Cortex of kidney (tissue), 1 donor: ENCODE data around the gene SLC14A1.

Experiments used
- DNase-seq: peaks from one replicate; lab custom pipeline; 2025; lab: John Stamatoyannopoulos, UW

The SLC14A1 gene

GRCh38 chr18:45723567-45724355 lies at the start of gene SLC14A1:
SLC14A1 (plus strand) TSS chr18:45724181; CDS start chr18:45730321, 6,140 bp downstream.
- no peak for DNase-seq

GRCh38 chr18:45677276-45677807 lies 46.6 kb upstream of the SLC14A1 start:
- no peak for DNase-seq

GRCh38 chr18:45678441-45678840 lies 45.5 kb upstream of the SLC14A1 start:
- DNase-seq: no peak

- DNase-seq: no peak
These were observed 45.1 kb upstream of the SLC14A1 start for GRCh38 chr18:45678850-45679249.

GRCh38 chr18:45680066-45680690 lies 43.8 kb upstream of the SLC14A1 start:
- no peak for DNase-seq

- no peak for DNase-seq
These were observed 41.8 kb upstream of the SLC14A1 start for GRCh38 chr18:45682181-45682580.

- DNase-seq: no peak
These were observed 39.5 kb upstream of the SLC14A1 start for GRCh38 chr18:45684341-45685115.

GRCh38 chr18:45686891-45687611 lies 36.9 kb upstream of the SLC14A1 start:
- no peak for DNase-seq

GRCh38 chr18:45687621-45688020 lies 36.4 kb upstream of the SLC14A1 start:
- no peak for DNase-seq

GRCh38 chr18:45688113-45688512 lies 35.9 kb upstream of the SLC14A1 start:
- no peak for DNase-seq

- no peak for DNase-seq
These were observed 35.1 kb upstream of the SLC14A1 start for GRCh38 chr18:45688833-45689232.

- DNase-seq: no peak
These were observed 34.6 kb upstream of the SLC14A1 start for GRCh38 chr18:45689396-45689795.

- no peak for DNase-seq
These were observed 32.8 kb upstream of the SLC14A1 start for GRCh38 chr18:45690975-45691815.

- no peak for DNase-seq
These were observed 32.2 kb upstream of the SLC14A1 start for GRCh38 chr18:45691816-45692179.

GRCh38 chr18:45702708-45703265 lies 21.2 kb upstream of the SLC14A1 start:
- DNase-seq: no peak

- no peak for DNase-seq
These were observed 15.2 kb upstream of the SLC14A1 start for GRCh38 chr18:45708831-45709230.

GRCh38 chr18:45712061-45712460 lies 11.9 kb upstream of the SLC14A1 start:
- no peak for DNase-seq

- DNase-seq: no peak
These were observed 10.7 kb upstream of the SLC14A1 start for GRCh38 chr18:45713239-45713638.

GRCh38 chr18:45715212-45715780 lies 8.7 kb upstream of the SLC14A1 start:
- no peak for DNase-seq

GRCh38 chr18:45719106-45719505 lies 4.9 kb upstream of the SLC14A1 start:
- no peak for DNase-seq
